ENCODE data around the gene MRPL58.

Gene MRPL58

GRCh38 chr17:75046407-75047289 is 34.2 kb downstream of the MRPL58 start, which contains the start of the genes ATP5PD and KCTD2:
Gene ATP5PD, minus strand, starts transcription at chr17:75046969. Its CDS starts 4,319 bp downstream, at chr17:75042650.
Gene KCTD2, plus strand, starts transcription at chr17:75047225. Its CDS starts 26 bp downstream, at chr17:75047251.
- Histone ChIP-seq H3K27me3 (ENCODE audit: insufficient read depth, poor library complexity, severe bottlenecking) (no peaks in the 10 kb centered on the region), H3K9me3 (ENCODE audit: severe bottlenecking) (no peaks in the 10 kb centered on the region), H3K27ac (ENCODE audit: poor library complexity, severe bottlenecking) (peak within 1 kb of the TSS; percentile 72), H3K4me3 (ENCODE audit: severe bottlenecking) (peak within 1 kb of the TSS; percentile 93), H3K36me3 (ENCODE audit: low read depth) (peaks cover 37% of the 10 kb centered on the region), H3K4me1 (ENCODE audit: insufficient read depth, poor library complexity, severe bottlenecking) (peaks cover 13% of the 10 kb centered on the region)
- peak; percentile 95 for ATAC-seq (ENCODE audit: low read depth)
- peak; percentile 96 for DNase-seq (ENCODE audit: low spot score)
- no peak for TF ChIP-seq CTCF (IDR thresholded peaks at IDR 0.05; ENCODE audit: poor library complexity, severe bottlenecking)

GRCh38 chr17:75047398-75048098 is 35.1 kb downstream of the MRPL58 start:
- Histone ChIP-seq H3K9me3 (ENCODE audit: severe bottlenecking) (no peaks in the 10 kb centered on the region), H3K36me3 (ENCODE audit: low read depth) (peaks cover 37% of the 10 kb centered on the region), H3K4me1 (ENCODE audit: insufficient read depth, poor library complexity, severe bottlenecking) (peaks cover 13% of the 10 kb centered on the region), H3K27me3 (ENCODE audit: insufficient read depth, poor library complexity, severe bottlenecking) (no peaks in the 10 kb centered on the region), H3K4me3 (ENCODE audit: severe bottlenecking) (peak overlapping the region; percentile 93), H3K27ac (ENCODE audit: poor library complexity, severe bottlenecking) (peak overlapping the region; percentile 72)
- TF ChIP-seq CTCF (IDR thresholded peaks at IDR 0.05; ENCODE audit: poor library complexity, severe bottlenecking): no peak
- DNase-seq (ENCODE audit: low spot score) (no peak), ATAC-seq (ENCODE audit: low read depth) (no peak)

GRCh38 chr17:75048249-75048878 is 35.9 kb downstream of the MRPL58 start:
- Histone ChIP-seq H3K4me3 (ENCODE audit: severe bottlenecking) (peak overlapping the region; percentile 93), H3K27ac (ENCODE audit: poor library complexity, severe bottlenecking) (peak overlapping the region; percentile 72), H3K36me3 (ENCODE audit: low read depth) (peaks cover 43% of the 10 kb centered on the region), H3K27me3 (ENCODE audit: insufficient read depth, poor library complexity, severe bottlenecking) (no peaks in the 10 kb centered on the region), H3K9me3 (ENCODE audit: severe bottlenecking) (no peaks in the 10 kb centered on the region), H3K4me1 (ENCODE audit: insufficient read depth, poor library complexity, severe bottlenecking) (peaks cover 13% of the 10 kb centered on the region)
- TF ChIP-seq CTCF (IDR thresholded peaks at IDR 0.05; ENCODE audit: poor library complexity, severe bottlenecking): no peak
- no peak for ATAC-seq (ENCODE audit: low read depth)
- no peak for DNase-seq (ENCODE audit: low spot score)

- H3K4me3 ChIP-seq (ENCODE audit: severe bottlenecking): no peak overlapping the region
- peaks cover 13% of the 10 kb centered on the region for H3K4me1 ChIP-seq (ENCODE audit: insufficient read depth, poor library complexity, severe bottlenecking)
- no peak for ATAC-seq (ENCODE audit: low read depth)
- no peak for DNase-seq (ENCODE audit: low spot score)
- H3K9me3 ChIP-seq (ENCODE audit: severe bottlenecking): no peaks in the 10 kb centered on the region
- H3K36me3 ChIP-seq (ENCODE audit: low read depth): peaks cover 50% of the 10 kb centered on the region
- no peaks in the 10 kb centered on the region for H3K27me3 ChIP-seq (ENCODE audit: insufficient read depth, poor library complexity, severe bottlenecking)
- peak overlapping the region; percentile 72 for H3K27ac ChIP-seq (ENCODE audit: poor library complexity, severe bottlenecking)
- TF ChIP-seq CTCF (IDR thresholded peaks at IDR 0.05; ENCODE audit: poor library complexity, severe bottlenecking): no peak
These were observed 36.6 kb downstream of the MRPL58 start for GRCh38 chr17:75049057-75049456.
